COLO668 (cell line): Measurements from ENCODE around the gene DIS3L2.

ENCODE experiments used
- DNase-seq: peaks from one replicate; lab custom pipeline; 2025; ENCODE audit not compliant: unreplicated experiment; lab: John Stamatoyannopoulos, UW

Gene DIS3L2

DNA sequence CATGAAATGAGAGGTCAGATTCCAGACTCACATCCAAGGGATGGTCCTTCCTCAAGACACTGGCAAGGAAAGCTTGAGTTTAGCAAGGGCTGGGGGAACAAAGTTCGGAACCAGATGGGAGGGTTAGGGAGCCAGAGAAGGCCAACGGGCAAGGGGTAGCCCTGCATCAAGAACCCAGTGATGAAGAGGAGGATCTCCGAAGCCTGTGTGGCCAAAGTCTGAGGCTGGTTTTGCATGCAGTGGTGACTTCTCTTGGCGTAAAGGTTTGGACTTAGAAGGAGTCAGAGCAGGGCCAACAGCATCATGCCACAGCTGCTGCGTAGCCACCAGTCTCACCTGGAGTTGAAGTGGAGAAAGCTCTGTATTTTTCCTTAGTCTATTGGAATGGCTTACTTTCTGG, 293.5 kb downstream of the DIS3L2 start:
- DNase-seq: no peak

DNA sequence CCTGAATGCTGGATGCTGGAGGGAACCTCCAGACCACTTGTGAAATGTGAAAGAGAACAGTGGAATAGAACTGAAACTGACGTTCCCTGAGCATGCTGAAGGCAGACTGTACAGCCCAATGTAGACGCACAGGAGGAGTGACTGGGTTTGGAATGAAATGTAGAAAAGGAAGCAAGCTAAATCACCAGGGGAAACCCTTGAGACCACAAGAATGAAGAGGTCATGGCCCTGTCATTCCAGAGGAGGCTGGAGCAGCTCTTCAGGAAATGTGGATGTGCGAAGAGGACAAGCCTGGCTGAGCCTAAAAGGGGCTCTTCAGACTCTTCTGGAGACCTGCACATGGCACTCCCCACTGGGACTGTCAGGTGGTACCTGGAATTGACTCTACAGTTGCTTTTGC, 298.6 kb downstream of the DIS3L2 start:
- no peak for DNase-seq

DNA sequence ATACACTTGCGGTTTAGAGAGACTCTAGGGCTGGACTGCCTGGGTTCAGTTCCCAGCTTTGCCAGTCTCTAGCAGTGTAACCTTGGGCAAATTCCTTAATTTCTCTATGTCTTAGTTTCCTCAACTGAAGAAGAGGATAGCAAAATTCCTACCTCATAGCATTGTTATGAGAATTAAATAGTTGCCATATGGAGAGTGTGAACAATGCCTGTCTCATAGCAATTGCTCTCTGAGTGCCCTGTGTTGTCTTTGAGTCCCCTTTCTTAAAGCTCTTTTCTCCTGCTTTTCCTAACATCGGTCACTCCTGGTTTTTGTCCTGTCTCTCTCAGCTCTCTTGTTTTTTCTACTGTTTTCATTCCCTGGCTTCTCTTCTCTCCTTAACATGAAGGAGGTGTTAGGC, 300.3 kb downstream of the DIS3L2 start:
- DNase-seq: no peak

DNA sequence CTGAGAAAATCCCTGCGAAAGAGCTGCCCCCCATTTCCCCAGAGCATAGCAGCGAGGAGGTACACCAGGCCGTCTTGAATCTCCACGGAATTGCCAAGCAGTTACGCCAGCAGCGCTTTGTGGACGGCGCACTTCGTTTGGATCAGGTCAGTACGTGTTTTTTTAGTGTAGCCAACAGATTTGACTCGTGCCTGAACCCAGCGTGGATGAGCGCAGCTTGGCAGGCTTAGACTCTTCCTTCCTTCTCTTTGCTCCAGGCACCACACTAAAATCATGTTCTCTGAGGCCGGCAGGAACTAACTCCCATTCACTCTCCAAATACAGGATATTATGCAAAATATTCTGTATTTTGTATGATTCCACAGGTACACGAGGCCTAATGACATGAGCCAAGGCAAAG, 301.8 kb downstream of the DIS3L2 start:
- DNase-seq: no peak

DNA sequence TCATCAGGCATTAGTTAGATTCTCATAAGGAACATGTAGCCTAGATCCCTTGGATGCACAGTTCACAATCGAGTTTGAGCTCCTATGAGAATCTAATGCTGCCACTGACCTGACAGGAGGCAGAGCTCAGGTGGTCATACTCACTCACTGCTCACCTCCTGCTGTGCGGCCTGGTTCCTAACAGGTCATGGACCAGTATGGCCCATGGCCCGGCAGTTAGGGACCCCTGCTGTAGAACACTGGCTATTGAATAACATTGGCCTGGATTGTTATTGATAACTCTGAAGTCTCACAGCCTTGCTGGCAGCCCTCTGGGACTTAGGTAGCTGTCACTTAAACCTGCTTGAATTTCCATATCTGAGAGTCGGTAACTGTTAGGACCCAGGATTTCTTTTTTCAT, 302.6 kb downstream of the DIS3L2 start:
- DNase-seq: no peak

DNA sequence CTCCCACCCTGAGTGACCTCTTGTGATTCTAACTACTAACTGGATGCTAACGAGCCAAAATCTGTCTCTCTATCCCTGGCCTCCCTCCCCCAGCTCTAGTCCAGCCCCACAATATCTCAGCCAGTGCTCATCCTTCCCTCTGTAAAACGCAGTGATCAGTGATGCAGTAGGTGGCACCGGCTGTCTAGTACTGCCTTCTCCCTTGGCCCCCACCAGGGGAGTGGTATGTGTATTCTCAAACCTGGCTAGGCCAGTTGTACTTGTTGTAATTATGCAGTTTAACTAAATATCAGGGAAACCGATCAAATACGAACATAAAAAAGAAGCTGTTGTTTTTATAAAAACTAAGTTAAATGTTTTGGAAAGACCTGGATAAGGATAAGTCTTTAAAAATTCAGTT, 303.8 kb downstream of the DIS3L2 start:
- DNase-seq: no peak

DNA sequence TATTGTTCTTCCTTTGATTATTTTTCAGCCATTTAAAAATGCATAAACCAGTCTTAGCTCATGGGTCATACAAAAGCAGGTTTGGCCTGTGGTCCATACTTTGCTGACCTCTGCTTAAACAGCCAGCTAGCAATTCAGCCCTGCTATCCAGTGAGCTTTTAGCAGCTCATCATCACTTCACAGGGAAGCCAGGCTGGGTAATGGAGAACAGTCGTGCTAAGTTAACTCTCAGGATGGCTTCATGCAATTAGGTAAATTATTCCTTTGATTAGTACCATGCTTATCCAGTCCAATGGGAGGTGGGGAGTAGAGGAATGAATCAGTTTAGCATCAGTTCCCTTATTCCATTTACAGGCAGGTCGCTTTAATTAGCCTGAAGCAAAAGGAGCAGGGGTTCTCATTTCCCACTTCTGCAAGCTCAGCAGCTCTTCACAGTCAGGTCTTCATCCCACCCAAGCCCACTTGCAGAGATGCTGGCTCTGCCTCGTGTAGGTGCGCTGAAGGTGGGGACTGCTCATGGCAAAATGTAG, 307.2 kb downstream of the DIS3L2 start:
- DNase-seq: no peak

DNA sequence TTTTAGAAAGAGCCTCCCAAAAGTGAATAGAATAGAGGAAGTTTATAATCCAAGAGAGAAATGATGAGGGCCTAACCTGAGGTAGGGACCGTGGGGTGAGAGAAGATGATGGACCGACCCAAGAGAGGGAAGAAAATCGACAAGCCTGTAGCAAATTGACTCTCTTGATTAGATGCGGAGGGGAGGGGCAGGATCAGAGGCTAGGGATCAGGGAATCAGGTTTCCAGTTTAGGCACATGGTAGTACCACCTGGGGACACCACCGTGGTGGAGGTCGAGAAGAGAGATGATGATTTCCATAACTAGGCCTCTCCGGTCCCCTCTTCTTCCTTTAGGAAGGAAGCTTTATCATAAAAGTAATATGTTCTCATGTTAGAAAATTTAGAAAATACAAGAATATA, 308.4 kb downstream of the DIS3L2 start:
- no peak for DNase-seq

DNA sequence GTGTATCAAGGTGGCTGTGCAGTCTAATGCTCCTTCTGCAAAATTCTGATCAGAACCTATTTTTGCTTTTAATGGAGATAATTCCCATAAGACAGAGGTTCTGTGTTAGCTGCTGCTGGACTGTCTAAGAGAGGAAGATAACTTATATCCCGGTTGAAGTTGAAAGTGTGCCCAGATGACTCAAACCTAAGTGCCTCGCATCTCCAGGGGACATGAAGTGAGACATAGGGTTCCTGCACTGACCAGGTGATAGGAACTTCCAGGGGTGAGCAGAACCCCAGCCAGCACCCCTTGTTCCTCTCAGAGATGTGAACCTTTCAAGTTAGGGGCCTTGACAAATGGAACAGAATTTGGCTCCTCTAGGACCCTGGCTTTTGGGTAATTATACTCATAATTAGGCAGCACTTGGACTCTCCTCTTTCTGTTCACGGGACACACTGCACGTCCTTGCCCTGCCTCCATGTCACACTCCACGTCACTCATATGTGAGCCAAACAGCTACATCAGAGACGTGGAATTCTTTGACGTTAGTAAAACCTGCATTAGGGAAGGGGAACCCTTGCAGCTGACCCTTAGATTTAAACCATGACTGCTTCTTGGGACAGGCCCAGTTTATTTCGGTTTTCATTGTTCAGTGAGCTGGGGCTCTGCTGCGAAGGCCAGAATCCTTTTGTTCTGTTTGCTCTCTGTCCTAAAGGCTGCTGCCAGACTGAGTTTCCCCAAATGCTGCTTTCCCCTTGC, 312.6 kb downstream of the DIS3L2 start:
- DNase-seq: no peak

DNA sequence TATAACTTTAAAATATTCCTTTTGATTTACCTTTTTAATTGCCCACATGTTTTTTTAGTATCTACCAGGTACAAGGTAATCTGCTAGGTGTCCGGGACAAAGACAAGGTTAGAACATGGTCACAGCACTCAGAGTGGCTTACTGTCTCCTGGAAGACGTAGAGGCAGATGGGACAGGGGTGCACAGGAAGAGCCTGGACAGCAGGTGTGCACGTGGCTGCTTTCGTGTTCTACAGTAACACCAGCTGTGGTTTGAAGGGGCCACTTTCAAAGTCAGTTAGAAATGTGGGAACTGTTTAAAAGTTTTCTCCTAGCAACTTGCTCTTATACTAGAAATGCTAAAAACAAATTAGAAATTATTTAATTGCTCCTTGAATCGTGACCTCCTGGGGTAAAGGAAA, 314.2 kb downstream of the DIS3L2 start:
- DNase-seq: no peak

DNA sequence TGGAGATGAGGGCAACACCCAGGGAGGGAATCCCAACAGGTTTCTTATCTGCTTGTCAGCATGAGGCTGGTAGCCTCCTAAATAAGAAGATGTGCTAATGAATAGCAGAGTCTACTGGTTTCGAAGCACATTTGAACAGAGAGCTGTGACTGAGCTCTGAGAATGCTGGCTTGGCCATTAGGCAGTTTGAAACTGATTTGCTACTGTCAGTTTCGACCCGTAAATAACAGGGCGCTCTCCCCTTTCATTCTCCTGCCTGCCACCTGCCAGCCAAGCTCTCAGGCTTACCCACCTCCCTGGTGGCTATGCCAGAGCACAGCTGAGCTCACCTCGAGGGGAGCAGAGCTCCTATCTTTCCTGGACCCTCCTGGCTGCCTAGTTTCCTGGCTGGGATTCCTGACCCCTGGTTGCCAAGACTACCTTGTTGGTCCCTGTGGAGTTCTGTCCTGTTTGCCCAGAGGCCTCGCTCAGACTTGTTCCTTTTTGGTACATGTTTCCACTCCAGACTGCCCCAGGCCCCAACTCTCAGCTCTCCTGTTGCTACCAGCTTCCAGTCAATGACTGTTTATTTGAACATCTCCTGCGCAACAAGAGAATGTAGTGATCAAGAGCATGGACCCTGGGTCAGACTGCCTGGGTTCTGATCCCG, 314.7 kb downstream of the DIS3L2 start:
- DNase-seq: no peak

DNA sequence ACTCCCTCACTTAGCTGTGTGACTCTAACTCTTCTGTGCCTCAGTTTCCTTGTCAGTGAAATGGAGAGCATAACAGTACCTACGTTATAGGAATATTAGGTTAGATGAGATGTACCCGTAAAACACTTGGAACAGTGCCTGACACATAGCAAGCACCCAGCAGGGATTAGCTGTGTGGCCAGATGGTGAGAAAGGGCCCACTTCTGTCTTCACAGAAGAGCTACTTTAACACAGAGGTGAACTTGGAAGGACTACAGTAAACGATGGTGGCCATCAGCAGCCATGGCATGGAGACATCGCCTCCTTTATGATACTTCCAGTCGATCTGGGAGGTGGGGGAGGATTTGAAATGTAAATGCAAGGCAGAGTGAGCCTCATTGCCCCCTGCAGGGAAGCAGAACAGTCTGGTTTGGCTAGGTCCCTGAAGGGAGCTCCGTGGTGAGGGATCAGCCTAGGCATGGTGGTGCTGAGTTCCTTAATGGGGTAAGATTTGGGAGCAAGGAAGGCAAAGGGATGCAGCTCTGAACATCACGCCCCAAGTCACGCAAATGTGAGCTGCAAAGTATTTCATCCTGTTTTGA, 315.3 kb downstream of the DIS3L2 start:
- DNase-seq: no peak

DNA sequence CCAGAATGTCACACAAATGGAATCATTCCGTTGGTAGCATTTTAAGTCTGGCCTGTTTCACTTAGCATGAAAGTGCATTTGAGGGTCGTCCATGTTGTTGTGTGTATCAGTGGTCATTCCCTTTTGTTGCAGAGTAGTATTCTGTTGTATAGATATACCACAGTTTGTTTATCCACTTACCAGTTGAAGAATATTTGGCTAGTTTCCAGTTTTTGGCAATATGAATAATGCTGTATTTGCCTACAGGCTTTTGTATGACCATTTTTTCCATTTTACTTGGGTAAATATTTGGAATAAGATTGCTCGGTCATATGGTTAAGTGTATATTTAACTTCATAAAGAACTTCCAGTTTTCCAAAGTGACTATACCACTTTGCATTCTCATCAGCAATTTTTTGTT, 317.0 kb downstream of the DIS3L2 start:
- DNase-seq: no peak

DNA sequence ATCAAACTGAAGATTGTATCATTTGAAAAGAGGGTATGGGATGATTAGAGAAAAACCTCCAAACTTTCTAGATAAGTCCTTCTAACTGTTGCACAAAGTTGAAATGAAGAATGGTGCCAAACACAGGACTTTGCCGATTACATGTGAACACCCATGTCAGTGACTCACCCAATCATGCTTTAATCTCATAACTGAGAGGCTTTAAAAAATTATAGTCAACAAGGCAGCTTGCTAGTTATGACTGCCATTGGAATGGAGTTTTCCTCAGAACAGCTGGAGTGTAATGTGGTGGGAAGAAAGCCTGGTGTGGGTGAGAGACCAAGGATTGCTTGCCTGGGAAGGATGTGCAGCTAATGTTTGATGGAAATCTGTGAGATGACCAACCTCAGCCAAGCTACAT, 318.8 kb downstream of the DIS3L2 start:
- DNase-seq: no peak

DNA sequence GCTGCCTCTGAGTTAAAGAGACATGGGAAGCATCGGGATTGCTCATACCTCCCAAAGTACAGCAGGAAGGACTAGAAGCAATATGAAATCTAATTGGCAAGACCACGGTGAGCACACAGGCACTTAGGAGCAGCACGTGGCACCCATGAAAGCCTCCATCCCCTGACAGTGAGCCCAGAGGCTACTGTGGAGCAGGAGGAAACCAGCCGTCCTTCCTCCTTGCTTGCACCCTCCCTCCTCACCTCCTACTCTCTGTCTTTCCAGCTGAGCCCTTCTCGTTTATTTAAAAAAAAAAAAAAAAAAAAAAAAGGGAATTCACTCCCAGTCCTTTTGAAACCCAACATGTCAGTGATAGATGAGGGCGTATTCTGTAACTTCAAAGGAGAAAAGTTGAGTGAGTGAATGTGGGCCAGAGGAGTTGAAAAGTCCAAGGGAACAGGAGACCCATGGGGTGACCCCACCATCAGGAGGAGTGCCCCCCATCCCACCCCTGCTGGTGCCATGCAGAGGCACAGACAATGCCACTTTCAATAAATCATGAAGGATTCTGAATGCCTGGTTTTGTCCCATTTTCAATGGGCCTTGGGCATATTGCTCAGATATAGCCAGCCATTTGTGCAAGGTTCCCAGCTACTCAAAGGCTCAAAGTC, 320.5 kb downstream of the DIS3L2 start:
- no peak for DNase-seq

DNA sequence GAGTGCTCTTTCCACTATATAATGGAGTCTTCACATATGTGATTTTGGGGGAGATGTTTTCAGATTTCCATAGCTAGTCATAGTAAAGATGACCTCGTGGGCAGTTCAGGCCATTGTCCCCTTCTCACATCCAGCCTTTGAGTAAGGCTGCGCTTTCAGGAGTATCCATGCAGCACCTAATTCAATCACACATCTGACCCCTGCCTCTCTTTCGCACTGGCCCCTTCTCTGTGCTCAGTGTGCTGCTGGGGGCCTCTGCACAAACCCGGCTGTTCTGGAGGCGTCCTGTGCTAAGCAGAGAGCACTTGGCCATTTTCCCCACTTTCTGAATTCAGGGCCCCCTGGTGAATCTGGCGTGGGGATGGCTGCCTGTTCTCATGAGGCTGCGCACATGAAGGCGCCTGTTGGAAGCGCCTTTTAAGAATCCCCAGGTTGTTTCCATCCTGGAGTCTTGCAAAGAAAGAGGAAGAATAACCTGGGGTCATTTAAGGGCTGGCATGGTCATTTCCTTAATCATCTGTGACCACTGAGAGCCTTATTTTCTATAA, 321.1 kb downstream of the DIS3L2 start:
- no peak for DNase-seq

DNA sequence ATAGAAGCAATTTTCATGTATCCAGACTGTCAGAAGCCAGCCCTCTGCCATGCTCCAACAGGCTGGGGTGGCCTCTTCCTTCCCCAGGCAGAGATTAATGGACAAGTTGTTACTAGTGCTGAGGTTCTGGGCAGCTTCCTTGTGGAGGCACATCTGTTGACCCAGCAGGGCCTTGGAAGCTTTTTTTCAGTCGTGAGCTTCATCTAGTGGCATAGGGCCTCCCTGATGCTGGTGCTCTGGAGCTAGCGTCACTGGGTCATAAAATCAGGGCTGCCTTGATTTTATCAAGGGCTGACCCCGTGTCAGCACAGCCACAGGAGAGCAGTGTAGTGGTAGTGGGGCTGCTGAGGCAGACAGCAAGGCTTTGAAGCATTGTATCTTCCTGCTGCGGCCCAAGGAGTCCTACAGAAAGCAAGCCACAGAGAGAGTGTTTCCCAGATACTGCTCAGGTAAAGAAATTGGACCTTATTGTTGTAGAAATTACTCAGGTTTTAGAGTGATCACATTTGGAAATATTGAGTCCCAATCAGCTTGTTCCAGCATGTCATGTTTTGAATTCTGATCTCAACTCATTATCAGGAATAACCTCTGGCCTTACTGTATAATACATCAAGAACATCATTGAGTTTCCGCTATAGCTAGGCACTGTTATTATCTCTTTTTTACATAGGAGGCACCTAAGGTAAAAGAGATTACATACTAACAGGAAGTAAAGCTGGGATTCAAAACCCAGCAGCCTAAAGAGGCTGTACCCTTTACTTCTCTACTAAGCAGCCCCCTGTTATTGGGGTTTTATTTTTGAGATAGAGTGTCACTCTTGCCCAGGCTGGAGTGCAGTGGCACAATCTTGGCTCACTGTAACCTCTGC, 324.7 kb downstream of the DIS3L2 start:
- no peak for DNase-seq

DNA sequence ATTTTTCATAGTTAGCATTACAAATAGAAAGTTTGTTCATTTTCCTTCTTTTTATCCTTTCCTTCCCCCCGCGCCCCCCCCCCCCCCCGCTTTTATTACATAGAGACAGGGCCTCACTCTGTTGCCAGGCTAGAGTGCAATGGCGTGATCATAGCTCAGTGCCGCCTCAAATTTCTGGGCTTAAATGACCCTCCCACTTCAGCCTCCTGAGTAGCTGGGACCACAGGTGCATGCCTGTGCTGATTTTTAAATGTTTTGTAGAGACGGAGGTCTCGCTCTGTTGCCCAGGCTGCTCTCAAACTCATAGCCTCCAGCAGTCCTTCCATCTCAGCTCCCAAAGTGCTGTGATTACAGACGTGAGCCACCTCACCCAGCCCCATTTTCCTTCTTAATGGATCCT, 325.8 kb downstream of the DIS3L2 start:
- no peak for DNase-seq

DNA sequence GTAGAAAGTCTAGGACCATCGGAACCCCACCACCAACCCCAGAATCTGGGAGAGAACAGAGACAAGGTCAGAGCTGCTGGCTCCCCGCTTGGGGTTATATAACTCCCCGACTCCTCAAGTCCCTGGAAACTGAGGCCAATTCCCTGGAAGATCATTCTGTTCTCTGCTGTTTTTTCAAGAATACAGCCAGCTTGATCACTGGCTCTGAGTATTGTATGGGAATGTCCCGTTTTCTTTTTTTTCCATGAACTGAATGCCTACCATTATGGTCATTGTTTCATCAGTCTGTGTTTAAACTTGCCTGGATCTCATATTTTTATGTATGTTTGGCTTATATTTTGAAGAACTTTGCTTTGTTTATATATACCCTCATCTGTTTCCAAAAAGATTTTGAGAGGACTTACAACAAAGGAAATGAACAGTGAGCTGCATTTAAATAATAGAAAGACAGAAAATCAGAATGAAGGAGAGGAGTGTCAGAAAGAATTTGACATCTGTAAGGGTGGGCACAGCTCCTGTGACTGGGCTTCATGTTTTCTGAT, 327.0 kb downstream of the DIS3L2 start:
- no peak for DNase-seq

DNA sequence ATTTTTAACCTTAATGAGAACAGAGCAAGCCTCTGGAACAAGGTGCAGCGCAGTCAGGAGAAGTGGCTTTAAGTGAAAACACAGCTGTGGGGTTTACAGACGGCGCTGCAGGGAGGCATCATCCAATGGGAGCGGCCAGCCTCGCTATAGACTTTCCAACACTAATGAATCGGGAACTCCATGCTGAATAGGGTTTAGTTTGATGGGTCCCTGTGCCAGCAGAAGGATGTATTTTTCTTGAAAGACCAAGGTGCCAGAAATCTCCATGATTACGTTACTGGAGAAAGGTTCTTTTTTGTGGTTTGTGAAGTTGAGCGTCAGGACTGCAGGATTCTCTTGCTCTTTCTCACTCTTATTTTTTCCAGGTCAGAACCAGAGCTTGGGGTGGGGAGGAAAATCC, 329.2 kb downstream of the DIS3L2 start:
- no peak for DNase-seq
